SIG-M5 treated with dmso at 0.1 percent for 504 hours (cell line): ENCODE results near the gene BOLA2B.
"Not testable (repeated sequence)": the region's sequence is repeated elsewhere in the genome, so short reads cannot be mapped to it uniquely, and the experiment has no call there.

ENCODE experiments used
- DNase-seq: peaks from one replicate; lab custom pipeline; 2025; ENCODE audit not compliant: unreplicated experiment; lab: John Stamatoyannopoulos, UW

Gene BOLA2B

DNA sequence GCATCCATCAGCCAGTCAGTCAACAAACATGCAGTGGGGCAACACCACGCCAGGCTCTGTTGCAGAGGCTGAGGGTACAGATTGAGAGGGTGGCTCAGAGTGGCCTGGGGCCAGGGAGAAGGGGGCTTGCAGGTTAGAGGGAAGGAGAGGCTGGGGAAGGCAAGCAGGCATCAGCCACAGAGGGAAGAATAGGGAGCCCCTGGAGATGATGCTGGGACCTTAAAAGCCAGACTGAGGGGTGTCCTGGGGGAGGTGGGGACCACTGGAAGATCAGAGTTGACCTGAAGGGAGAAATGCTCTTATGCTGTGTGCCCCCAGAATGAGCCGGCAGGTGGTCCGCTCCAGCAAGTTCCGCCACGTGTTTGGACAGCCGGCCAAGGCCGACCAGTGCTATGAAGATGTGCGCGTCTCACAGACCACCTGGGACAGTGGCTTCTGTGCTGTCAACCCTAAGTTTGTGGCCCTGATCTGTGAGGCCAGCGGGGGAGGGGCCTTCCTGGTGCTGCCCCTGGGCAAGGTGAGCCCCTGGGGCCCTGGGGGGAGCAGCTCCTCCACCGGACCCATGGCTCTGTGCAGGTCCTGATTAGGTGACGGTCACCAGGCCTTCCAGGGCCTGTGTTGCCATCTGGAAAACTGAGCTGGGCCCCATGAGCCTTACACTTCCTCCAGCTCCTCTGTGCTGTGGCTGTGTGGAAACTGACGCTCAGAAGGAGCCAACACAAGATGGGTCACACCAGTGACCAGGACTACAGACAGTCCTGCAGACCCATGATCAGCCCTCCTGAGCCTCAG lies 8.4 kb downstream of the BOLA2B start:
- peak; percentile 75 for DNase-seq

GRCh38 chr16:30184096-30184890 lies 9.2 kb downstream of the BOLA2B start:
- peak; percentile 78 for DNase-seq

DNA sequence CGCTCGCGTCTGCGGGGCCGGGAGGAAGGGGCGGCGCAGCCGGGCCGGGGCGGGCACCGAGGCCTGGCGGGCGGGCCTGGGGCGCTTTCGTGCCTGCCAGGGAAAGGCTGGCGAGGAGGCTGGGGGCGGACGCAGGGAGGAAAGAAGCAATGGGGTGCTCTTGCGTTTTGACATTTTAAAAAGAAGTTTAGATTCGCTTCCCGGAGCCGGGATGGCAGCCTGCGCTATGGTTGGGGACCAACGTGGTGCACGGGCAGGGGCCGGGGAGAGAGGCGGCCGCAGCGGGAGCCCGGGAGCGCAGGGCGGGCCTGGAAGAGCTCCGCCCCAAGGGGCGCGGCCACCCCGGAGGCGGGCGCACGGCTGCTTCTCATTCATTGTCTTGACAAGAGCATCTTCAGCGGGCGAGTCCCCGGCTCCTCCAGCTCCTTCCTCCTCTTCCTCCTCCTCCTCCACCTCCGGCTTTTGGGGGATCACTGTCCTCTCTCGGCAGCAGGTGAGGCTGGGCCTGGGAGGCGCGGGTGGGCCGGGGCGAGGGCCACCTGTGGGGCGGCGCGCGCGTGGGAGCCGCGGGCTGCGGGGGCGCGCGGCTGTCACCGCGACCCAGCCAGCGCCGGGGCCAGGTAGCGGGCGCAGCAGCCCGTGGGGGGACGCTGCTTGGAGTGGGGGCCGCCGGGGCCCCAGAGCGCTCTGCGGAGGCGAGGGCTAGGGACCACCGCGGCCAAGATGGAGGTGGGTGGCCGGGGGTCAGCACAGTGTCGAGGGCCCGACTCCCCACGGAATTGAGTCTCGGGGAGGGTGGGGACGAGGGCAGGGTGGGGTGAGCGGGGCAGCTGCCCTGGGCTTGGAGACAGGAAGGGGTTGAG lies 10.0 kb downstream of the BOLA2B start, which contains the start of gene CORO1A:
Gene CORO1A (plus strand): TSS at position 370 of the 863 bp plus-strand sequence. CDS start 1,608 bp downstream, outside the sequence.
- peak; percentile 80 for DNase-seq

GRCh38 chr16:30180741-30181140 lies 12.7 kb downstream of the BOLA2B start:
- DNase-seq: no peak

DNA sequence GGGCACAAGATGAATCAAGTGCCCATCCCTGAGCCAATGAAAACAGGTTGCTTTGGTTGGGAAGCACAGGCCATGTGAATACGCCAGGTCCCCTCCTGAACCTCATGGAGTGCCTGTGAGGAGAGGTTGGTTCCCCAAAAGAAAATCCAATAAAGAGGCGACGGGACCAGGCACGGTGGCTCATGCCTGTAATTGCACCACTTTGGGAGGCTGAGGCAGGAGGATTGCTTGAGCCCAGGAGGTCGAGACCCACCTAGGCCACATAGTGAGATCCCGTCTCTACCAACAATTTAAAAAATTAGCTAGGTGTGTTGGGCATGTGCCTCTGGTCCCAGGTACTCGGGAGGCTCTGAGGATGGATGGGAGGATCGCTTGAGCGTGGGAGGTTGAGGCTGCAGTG lies 13.5 kb downstream of the BOLA2B start:
- no peak for DNase-seq

DNA sequence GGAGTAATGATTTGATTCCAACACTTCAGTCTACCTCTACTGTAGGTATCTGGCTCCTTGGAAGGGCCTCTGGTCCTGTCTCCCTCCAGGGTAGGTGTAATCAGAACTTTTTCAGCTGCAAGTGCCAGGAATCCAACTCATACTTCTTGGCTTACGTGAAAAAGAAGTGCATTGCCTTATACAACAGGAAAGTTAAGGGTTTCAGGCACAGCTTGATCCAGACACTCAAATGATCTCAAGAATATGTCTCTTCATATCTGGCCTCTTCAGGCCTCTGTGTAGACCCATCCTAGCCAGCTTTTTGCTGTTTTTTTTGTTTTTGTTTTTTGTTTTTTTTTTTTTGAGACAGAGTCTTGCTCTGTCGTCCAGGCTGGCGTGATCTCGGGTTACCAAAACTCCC lies 14.3 kb downstream of the BOLA2B start:
- no peak for DNase-seq

DNA sequence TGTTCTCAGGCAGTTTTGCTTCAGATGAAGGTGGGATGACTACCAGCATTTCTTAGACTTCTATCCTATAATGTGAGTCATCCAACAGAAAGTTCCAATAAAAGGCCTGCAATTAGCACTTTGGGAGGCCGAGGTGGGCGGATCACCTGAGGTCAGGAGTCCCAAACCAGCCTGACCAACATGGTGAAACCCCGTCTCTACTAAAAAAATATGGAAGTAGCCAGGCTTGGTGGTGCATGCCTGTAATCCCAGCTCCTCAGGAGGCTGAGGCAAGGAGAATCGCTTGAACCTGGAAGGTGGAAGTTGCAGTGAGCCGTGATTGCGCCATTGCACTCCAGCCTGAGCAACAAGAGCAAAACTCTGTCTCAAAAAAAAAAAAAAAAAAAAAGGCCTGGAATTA lies 16.6 kb downstream of the BOLA2B start:
- DNase-seq: not testable (repeated sequence)

- no peak for DNase-seq
Measured at GRCh38 chr16:30173054-30173453, 20.4 kb downstream of the BOLA2B start.

GRCh38 chr16:30170145-30170544 lies 23.3 kb downstream of the BOLA2B start:
- not testable (repeated sequence) for DNase-seq

GRCh38 chr16:30169416-30169815 lies 24.1 kb downstream of the BOLA2B start:
- not testable (repeated sequence) for DNase-seq

DNA sequence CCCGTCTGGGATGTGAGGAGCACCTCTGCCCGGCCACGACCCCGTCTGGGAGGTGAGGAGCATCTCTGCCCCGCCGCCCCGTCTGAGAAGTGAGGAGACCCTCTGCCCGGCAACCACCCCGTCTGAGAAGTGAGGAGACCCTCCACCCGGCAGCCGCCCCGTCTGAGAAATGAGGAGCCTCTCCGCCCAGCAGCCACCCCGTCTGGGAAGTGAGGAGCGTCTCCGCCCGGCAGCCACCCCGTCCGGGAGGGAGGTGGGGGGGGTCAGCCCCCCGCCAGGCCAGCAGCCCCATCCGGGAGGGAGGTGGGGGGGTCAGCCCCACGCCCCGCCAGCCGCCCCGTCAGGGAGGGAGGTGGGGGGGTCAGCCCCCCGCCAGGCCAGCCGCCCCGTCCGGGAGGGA lies 24.7 kb downstream of the BOLA2B start:
- DNase-seq: not testable (repeated sequence)

GRCh38 chr16:30166202-30166902 lies 27.1 kb downstream of the BOLA2B start:
- DNase-seq: peak; percentile 97

DNA sequence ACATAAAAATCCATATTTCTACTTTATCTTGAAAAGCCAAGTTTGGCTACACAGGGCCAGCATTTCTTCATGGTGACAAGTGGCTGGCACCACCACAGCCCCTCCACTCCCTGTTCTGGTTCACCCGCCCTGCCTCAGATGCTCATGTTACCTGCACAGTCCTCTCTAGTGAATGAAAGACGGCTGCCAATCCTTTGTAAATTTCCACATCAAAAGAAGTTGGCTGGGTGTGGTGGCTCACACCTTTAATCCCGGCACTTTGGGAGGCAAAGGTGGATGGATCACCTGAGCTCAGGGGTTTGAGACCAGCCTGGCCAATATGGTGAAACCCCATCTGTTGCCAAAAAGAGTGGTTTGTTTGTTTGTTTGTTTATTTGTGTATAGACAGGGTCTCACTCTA lies 29.9 kb downstream of the BOLA2B start:
- no peak for DNase-seq

DNA sequence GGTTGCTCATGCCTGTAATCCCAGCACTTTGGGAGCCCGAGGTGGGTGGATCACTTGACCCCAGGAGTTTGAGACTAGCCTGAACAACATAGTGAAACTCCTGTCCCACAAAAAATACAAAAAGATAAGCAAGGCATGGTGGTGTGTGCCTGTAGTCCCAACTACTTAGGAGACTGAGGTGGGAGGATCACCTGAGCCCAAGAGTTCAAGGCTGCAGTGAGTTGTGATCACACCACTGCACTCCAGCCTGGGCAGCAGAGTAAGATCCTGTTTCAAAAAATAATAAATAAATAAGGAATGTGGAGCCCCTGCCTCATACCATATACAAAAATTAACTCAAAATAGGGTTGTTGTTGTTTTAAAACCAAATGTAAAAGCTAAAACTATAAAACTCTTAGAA lies 36.3 kb downstream of the BOLA2B start:
- DNase-seq: no peak

GRCh38 chr16:30155188-30155587 lies 38.3 kb downstream of the BOLA2B start:
- DNase-seq: no peak

- no peak for DNase-seq
Measured at GRCh38 chr16:30152517-30152916, 40.9 kb downstream of the BOLA2B start.

- DNase-seq: no peak
Measured at GRCh38 chr16:30151091-30151490, 42.4 kb downstream of the BOLA2B start.

DNA sequence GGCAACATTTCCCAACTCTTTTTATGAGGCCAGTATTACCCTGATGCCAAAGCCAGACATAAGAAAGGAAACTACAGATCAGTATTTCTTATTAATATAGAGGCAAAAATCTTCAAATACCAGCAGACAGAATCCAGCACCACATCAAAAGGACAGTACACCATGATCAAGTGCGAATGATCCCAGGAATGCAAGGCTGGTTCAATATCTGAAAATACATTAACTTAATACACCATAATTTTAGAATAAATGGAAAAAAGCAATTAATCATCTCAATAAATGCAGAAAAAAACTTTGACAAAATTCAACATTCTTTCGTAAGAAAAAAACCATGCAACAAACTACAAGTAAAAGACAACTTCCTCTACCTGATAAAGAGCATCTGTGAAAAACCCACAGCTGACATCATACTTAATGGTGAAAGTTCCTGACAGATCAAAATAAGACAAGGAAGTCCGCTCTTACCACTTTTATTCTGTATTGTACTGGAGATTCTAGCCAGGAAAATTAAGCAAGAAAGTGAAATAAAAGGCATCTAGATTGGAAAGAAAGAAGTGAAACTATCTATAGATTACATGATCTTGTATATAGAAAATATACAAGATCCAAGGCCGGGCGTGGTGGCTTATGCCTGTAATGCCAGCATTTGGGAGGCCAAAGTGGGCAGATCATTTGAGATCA lies 44.1 kb downstream of the BOLA2B start:
- peak; percentile 92 for DNase-seq

DNA sequence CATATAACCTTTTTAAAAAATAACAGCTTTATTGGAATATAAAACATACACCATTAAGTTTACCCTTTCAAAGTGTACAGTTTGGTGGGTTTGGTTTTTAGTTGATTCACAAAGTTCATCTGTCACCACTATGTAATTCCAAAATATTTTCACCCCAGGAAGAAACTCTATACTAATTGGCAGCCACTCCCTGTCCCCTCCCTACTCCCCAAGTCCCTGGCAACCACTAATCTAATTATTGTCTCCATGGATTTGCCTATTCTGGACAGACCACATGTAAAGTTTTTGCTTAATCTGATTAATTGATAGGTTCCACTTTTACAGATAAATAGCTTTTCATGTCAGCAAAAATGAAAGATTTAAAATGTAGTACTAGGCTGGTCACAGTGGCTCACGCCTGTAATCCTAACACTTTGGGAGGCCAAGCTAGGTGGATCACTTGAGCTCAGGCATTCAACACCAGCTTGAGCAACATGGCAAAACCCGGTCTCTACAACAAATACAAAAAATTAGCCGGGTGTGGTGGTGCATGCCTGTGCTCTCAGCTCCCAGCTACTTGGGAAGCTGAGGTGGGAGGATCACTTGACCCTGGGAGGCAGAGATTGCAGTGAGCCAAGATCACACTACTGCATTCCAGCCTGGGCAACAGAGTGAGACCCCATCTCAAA lies 45.5 kb downstream of the BOLA2B start:
- no peak for DNase-seq
